KMS-11 (cell line): Measurements from ENCODE around the gene NKX1-1.

Experiments used
- H2AFZ ChIP-seq: fragments of 200-600 bp; sonication (generic); 2 replicates; pipeline ENCODE4 v1.6.1; 2016; ENCODE audit warnings: antibody characterized with exemption, mixed run types, low read depth
- H3K27ac ChIP-seq: fragments of 200-600 bp; sonication (generic); 2 replicates; pipeline ENCODE4 v1.6.1; 2016; ENCODE audit warnings: mild to moderate bottlenecking, mixed run types
- H3K27me3 ChIP-seq: fragments of 200-600 bp; sonication (generic); 2 replicates; pipeline ENCODE4 v1.6.1; 2017; ENCODE audit warnings: mild to moderate bottlenecking, low read depth, mixed run types, moderate library complexity; ENCODE audit not compliant: insufficient read depth
- H3K36me3 ChIP-seq: fragments of 200-600 bp; sonication (generic); 2 replicates; pipeline ENCODE4 v1.6.1; 2017; ENCODE audit warnings: mild to moderate bottlenecking, mixed run types; ENCODE audit not compliant: insufficient read depth
- H3K4me1 ChIP-seq: fragments of 200-600 bp; sonication (generic); 2 replicates; pipeline ENCODE4 v1.6.1; 2016; ENCODE audit warnings: mild to moderate bottlenecking, low read depth, mixed run types; ENCODE audit not compliant: poor library complexity, severe bottlenecking
- H3K4me2 ChIP-seq: fragments of 200-600 bp; sonication (generic); 2 replicates; pipeline ENCODE4 v1.7.0; 2016; ENCODE audit warnings: mild to moderate bottlenecking, mixed run types
- H3K4me3 ChIP-seq: fragments of 200-600 bp; sonication (generic); IDR thresholded peaks from 2 replicates; pipeline ENCODE4 v1.6.1; 2017; ENCODE audit warnings: low read depth, low read length, mixed read lengths; ENCODE audit not compliant: insufficient read depth
- H3K79me2 ChIP-seq: fragments of 200-600 bp; sonication (generic); 2 replicates; pipeline ENCODE4 v1.6.1; 2016; ENCODE audit warnings: low read depth, mixed run types; ENCODE audit not compliant: insufficient read depth
- H3K9ac ChIP-seq: fragments of 200-600 bp; sonication (generic); 2 replicates; pipeline ENCODE4 v1.6.1; 2016; ENCODE audit warnings: mild to moderate bottlenecking, mixed run types
- H4K20me1 ChIP-seq: fragments of 200-600 bp; sonication (generic); 2 replicates; pipeline ENCODE4 v1.6.1; 2016; ENCODE audit warnings: mild to moderate bottlenecking, mixed run types; ENCODE audit not compliant: insufficient read depth
- CTCF ChIP-seq: fragments of 200-600 bp; sonication (generic); conservative IDR thresholded peaks from 2 replicates; pipeline ENCODE4 v1.6.1; 2017; ENCODE audit warnings: low read depth, mild to moderate bottlenecking, antibody characterized with exemption, low read length, moderate library complexity, mixed read lengths

Gene NKX1-1

GRCh38 chr4:1427010-1427409 is 20.8 kb upstream of the NKX1-1 start:
- no peaks in the 10 kb centered on the region for H3K36me3 ChIP-seq
- no peak overlapping the region for H3K4me2 ChIP-seq
- no peak for TF ChIP-seq CTCF
- H3K4me3 ChIP-seq: no peak overlapping the region
- H4K20me1 ChIP-seq: no peaks in the 10 kb centered on the region
- H3K4me1 ChIP-seq: no peaks in the 10 kb centered on the region
- no peaks in the 10 kb centered on the region for H3K79me2 ChIP-seq
- H3K9ac ChIP-seq: no peak overlapping the region
- peaks cover 26% of the 10 kb centered on the region for H3K27me3 ChIP-seq
- H2AFZ ChIP-seq: no peak overlapping the region
- no peak overlapping the region for H3K27ac ChIP-seq

- Histone ChIP-seq H3K4me1 (no peaks in the 10 kb centered on the region), H3K4me3 (no peak overlapping the region), H3K79me2 (no peaks in the 10 kb centered on the region), H3K27me3 (peaks cover 20% of the 10 kb centered on the region; the same call in 1 of the 2 replicates), H2AFZ (no peak overlapping the region), H3K36me3 (no peaks in the 10 kb centered on the region), H3K27ac (no peak overlapping the region), H3K4me2 (no peak overlapping the region), H4K20me1 (no peaks in the 10 kb centered on the region), H3K9ac (no peak overlapping the region)
- no peak for TF ChIP-seq CTCF
Measured at GRCh38 chr4:1421657-1422056, 15.4 kb upstream of the NKX1-1 start.

- TF ChIP-seq CTCF: no peak
- Histone ChIP-seq H3K36me3 (no peaks in the 10 kb centered on the region), H3K27ac (no peak overlapping the region), H4K20me1 (no peaks in the 10 kb centered on the region), H3K79me2 (no peaks in the 10 kb centered on the region), H3K9ac (no peak overlapping the region), H3K4me3 (no peak overlapping the region), H2AFZ (no peak overlapping the region), H3K4me1 (no peaks in the 10 kb centered on the region), H3K27me3 (peaks cover 13% of the 10 kb centered on the region; the same call in 1 of the 2 replicates), H3K4me2 (no peak overlapping the region)
Measured at GRCh38 chr4:1419708-1420107, 13.5 kb upstream of the NKX1-1 start.

GRCh38 chr4:1418494-1419285 is 12.4 kb upstream of the NKX1-1 start:
- Histone ChIP-seq H4K20me1 (no peaks in the 10 kb centered on the region), H3K79me2 (no peaks in the 10 kb centered on the region), H3K4me1 (no peaks in the 10 kb centered on the region), H3K4me3 (no peak overlapping the region), H3K36me3 (no peaks in the 10 kb centered on the region), H3K27me3 (peaks cover 13% of the 10 kb centered on the region; the same call in 1 of the 2 replicates), H2AFZ (no peak overlapping the region), H3K9ac (no peak overlapping the region), H3K27ac (no peak overlapping the region), H3K4me2 (no peak overlapping the region)
- TF ChIP-seq CTCF: no peak
